A549 (cell line): ENCODE data around the gene ITGA7. TPM values are rescaled to one million over a fixed set of nuclear protein-coding genes. Genes with fewer than 3 reads are reported as not detected.

Source experiments
- ATAC-seq, 2 experiments: fragments of 200-7000 bp in 1 of 2; fragments of >200 bp in 1 of 2; cut with Nextera tagmentation in 1 of 2; cut with Tn5 transposase in 1 of 2; 3 replicates each; pipeline versions ENCODE4 v1.8.0 to v1.9.1; 2018 to 2020; ENCODE audit warnings: mild to moderate bottlenecking in 1 of 2, moderate library complexity in 1 of 2
- CTCF ChIA-PET: fragments of 300-600 bp; sonication (Branson Sonifier 250); formaldehyde crosslinking; extraction: SDS; loops from one replicate; lab custom pipeline; 2021; ENCODE audit warnings: antibody characterized with exemption, inconsistent platforms; lab: Yijun Ruan, JAX
- POLR2A ChIA-PET: fragments of 350-600 bp; formaldehyde crosslinking; extraction: SDS; loops from one replicate; lab custom pipeline; 2021; ENCODE audit warnings: antibody characterized with exemption, inconsistent platforms; lab: Yijun Ruan, JAX
- DNase-seq, 2 experiments: peaks; one replicate each; pipeline versions ENCODE4 v3.0.0 to v3.0.0-alpha.2; 2011 to 2016; ENCODE audit warnings: low read depth in 1 of 2, low spot score in 1 of 2
- FAIRE-seq: peaks from 2 replicates; lab custom pipeline; 2011; peaks lifted over from hg19 to GRCh38; lab: Jason Lieb, UNC
- H3K27ac ChIP-seq, 2 experiments: fragments of >200 bp; sonication (Bioruptor Twin); formaldehyde crosslinking; 3 replicates each; pipeline ENCODE4 v1.5.1; 2016 to 2017
- H3K4me1 ChIP-seq: fragments of >200 bp; sonication (Bioruptor Twin); formaldehyde crosslinking; 3 replicates; pipeline ENCODE4 v1.6.1; 2016
- H3K4me2 ChIP-seq: fragments of >200 bp; sonication (Bioruptor Twin); formaldehyde crosslinking; 3 replicates; pipeline ENCODE4 v1.6.1; 2016
- H3K4me3 ChIP-seq: fragments of >200 bp; sonication (Bioruptor Twin); formaldehyde crosslinking; 3 replicates; pipeline ENCODE4 v1.5.1; 2016
- H3K9me3 ChIP-seq: fragments of >200 bp; sonication (Bioruptor Twin); formaldehyde crosslinking; 3 replicates; pipeline ENCODE4 v1.6.1; 2016
- EHMT2 ChIP-seq: fragments of 200-600 bp; sonication (generic); IDR thresholded peaks from 2 replicates; pipeline ENCODE4 v1.6.1; 2016; ENCODE audit warnings: antibody characterized with exemption, low read depth, mild to moderate bottlenecking, moderate library complexity
- ESRRA ChIP-seq: fragments of 150-350 bp; IDR thresholded peaks from 2 replicates; pipeline ENCODE4 v1.6.1; 2014; ENCODE audit warnings: mild to moderate bottlenecking, low read length, borderline replicate concordance
- HEYL ChIP-seq: fragments of 250-450 bp; sonication (Bioruptor Pico); IDR thresholded peaks from 2 replicates; pipeline ENCODE4 v1.8.0; 2021; ENCODE audit warnings: mild to moderate bottlenecking, moderate library complexity
- JUNB ChIP-seq: fragments of >200 bp; sonication (Bioruptor Twin); formaldehyde crosslinking; IDR thresholded peaks from 2 replicates; pipeline ENCODE4 v1.6.1; 2016
- KDM1A ChIP-seq: fragments of 200-600 bp; sonication (generic); IDR thresholded peaks from 2 replicates; pipeline ENCODE4 v1.6.1; 2016; ENCODE audit warnings: low read depth, mild to moderate bottlenecking
- MAFK ChIP-seq: fragments of 450-650 bp; IDR thresholded peaks from 2 replicates; pipeline ENCODE4 v1.6.1; 2014; ENCODE audit not compliant: partially characterized antibody
- MAZ ChIP-seq: fragments of 150-350 bp; IDR thresholded peaks from 2 replicates; pipeline ENCODE4 v1.6.1; 2014; ENCODE audit warnings: antibody characterized with exemption, low read depth, low read length, borderline replicate concordance
- MYC ChIP-seq: IDR thresholded peaks from 2 replicates; pipeline ENCODE4 v1.6.1; 2012; ENCODE audit warnings: mild to moderate bottlenecking, inconsistent platforms, low read length, improper control_type of control experiment, borderline replicate concordance
- NPAS2 ChIP-seq: fragments of 250-450 bp; sonication (Bioruptor Pico); IDR thresholded peaks from 2 replicates; pipeline ENCODE4 v1.8.0; 2022; ENCODE audit warnings: mild to moderate bottlenecking, moderate library complexity, borderline replicate concordance
- PHF8 ChIP-seq: fragments of 200-600 bp; sonication (generic); IDR thresholded peaks from 2 replicates; pipeline ENCODE4 v1.6.1; 2016; ENCODE audit warnings: low read depth, mild to moderate bottlenecking, antibody characterized with exemption, moderate library complexity, borderline replicate concordance
- POLR2A ChIP-seq: IDR thresholded peaks from 2 replicates; pipeline ENCODE4 v1.6.1; 2012; ENCODE audit warnings: mild to moderate bottlenecking, low read length
- RAD21 ChIP-seq, 2 experiments: fragments of >200 bp in 1 of 2; sonication (Bioruptor Twin) in 1 of 2; formaldehyde crosslinking in 1 of 2; IDR thresholded peaks in 1 of 2; conservative IDR thresholded peaks in 1 of 2; 2 replicates in 1 of 2; 3 replicates in 1 of 2; pipeline ENCODE4 v1.6.1; 2012 to 2018; ENCODE audit warnings: inconsistent platforms in 1 of 2
- SMC3 ChIP-seq: fragments of >200 bp; sonication (Bioruptor Twin); formaldehyde crosslinking; IDR thresholded peaks from 3 replicates; pipeline ENCODE4 v1.6.1; 2018; ENCODE audit warnings: inconsistent platforms
- SREBF2 ChIP-seq: fragments of 450-650 bp; IDR thresholded peaks from 2 replicates; pipeline ENCODE4 v1.6.1; 2014; ENCODE audit warnings: mild to moderate bottlenecking, moderate library complexity
- TP53 ChIP-seq: fragments of 250-450 bp; sonication (Bioruptor Pico); IDR thresholded peaks from 2 replicates; pipeline ENCODE4 v1.5.0; 2021; ENCODE audit warnings: mild to moderate bottlenecking, moderate library complexity
- ZC3H11A ChIP-seq: fragments of 450-650 bp; IDR thresholded peaks from 2 replicates; pipeline ENCODE4 v1.6.1; 2014; ENCODE audit warnings: antibody characterized with exemption, mild to moderate bottlenecking
- ZFP36 ChIP-seq: fragments of 450-650 bp; IDR thresholded peaks from 2 replicates; pipeline ENCODE4 v1.6.1; 2014; ENCODE audit warnings: borderline replicate concordance; ENCODE audit not compliant: partially characterized antibody
- ZNF302 ChIP-seq: fragments of 250-450 bp; sonication (Bioruptor Pico); IDR thresholded peaks from 2 replicates; pipeline ENCODE4 v1.9.0; 2021; ENCODE audit warnings: inconsistent platforms, mild to moderate bottlenecking, moderate library complexity
- WGBS: methylation state at CpG from one replicate; pipeline ENCODE4 v1.1.6; 2017; ENCODE audit errors: missing lambda C conversion rate; 5-methylcytosine and 5-hydroxymethylcytosine counted together
- polyA plus RNA-seq, 4 experiments: library from polyadenylated mRNA; depleted of rRNA in 3 of 4; stranded (reverse); fragments of >200 nt; fragmentation: RNase III in 1 of 4; extraction: RNeasy Plus Mini Kit Qiagen cat#74134 plus additional on column Dnase treatment in 1 of 4; gene quantifications; 2 replicates in 3 of 4; 3 replicates in 1 of 4; pipeline ENCODE4 v1.2.3, GENCODE V29; 2011 to 2017
- TF ChIP-seq, protein P1 (sequence below): fragments of 200-600 bp; sonication (generic); IDR thresholded peaks from 2 replicates; pipeline ENCODE4 v1.6.1; 2016; ENCODE audit warnings: antibody characterized with exemption, mild to moderate bottlenecking, moderate library complexity
- TF ChIP-seq, protein P2 (sequence below): fragments of >200 bp; sonication (Bioruptor Twin); formaldehyde crosslinking; IDR thresholded peaks from 3 replicates; pipeline ENCODE4 v1.6.1; 2016

Gene ITGA7
- polyA plus RNA-seq, 2 of the 4 experiments (the other 2 are of a cell fraction): 1.4 to 1.9 TPM

DNA sequence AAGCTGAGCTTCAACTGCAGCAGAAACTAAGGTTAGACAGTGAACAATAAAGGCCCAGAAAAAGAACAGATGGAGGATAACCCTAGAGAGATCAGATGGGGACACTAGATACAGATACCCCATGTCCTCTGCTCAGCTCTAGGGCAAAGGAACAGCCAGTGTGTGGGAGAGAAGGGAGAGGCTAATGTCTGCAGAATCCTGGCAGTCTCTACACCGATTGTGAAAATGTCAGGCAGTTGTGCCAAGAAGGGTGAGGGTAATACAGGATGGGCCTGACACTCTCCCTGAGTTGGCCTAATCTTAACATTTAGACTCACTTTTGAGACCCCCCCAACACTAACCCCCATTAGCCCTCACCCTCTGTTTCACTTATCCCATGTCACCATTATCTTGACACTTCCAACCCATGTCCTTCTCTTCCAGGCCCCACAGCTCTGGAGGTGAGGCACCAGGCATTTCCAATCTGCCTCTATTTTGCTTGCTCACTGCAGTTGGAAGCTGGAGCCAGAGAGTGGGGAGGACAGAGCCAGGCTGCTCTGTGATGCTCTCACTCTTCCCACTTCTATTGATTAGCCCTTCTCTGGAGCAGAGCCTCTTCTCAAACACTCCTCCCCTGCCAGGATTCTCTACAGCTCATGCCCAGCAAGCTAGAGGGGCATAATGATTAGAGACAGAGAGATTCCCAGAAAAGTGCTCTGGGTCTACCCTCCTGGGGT lies 5.2 kb upstream of the ITGA7 start:
- POLR2A ChIA-PET: no interaction called here
- FAIRE-seq: no peak
- WGBS: 5% methylated on average over 1 of the region's 1 CpG
- DNase-seq: no peak
- Histone ChIP-seq H3K4me2 (no peak overlapping the region), H3K4me1 (peaks cover 29% of the 10 kb centered on the region), H3K9me3 (no peaks in the 10 kb centered on the region), H3K27ac (no peak overlapping the region), H3K4me3 (no peak overlapping the region)
- ATAC-seq: no peak
- CTCF ChIA-PET: interaction anchor here (0.7 to 1.8 kb wide), 6 partner anchors 9 to 733 kb away, joined by 3 to 9 read pairs (median 4); a partner anchor contains a TSS
- TF ChIP-seq TP53 (CRISPR knock-in tag) (no peak), ZFP36 (no peak), SMC3 (no peak), EHMT2 (no peak), JUNB (no peak), ZC3H11A (no peak), HEYL (CRISPR knock-in tag) (no peak), MAFK (no peak), MAZ (no peak), POLR2A (no peak), KDM1A (no peak), ZNF302 (CRISPR knock-in tag) (no peak), ESRRA (no peak), MYC (no peak), RAD21 (conservative IDR thresholded peaks at IDR 0.05 in 1 of 2, IDR thresholded peaks at IDR 0.05 in 1 of 2) (no peak), NPAS2 (CRISPR knock-in tag) (no peak), PHF8 (no peak)
- TF ChIP-seq, protein P1, sequence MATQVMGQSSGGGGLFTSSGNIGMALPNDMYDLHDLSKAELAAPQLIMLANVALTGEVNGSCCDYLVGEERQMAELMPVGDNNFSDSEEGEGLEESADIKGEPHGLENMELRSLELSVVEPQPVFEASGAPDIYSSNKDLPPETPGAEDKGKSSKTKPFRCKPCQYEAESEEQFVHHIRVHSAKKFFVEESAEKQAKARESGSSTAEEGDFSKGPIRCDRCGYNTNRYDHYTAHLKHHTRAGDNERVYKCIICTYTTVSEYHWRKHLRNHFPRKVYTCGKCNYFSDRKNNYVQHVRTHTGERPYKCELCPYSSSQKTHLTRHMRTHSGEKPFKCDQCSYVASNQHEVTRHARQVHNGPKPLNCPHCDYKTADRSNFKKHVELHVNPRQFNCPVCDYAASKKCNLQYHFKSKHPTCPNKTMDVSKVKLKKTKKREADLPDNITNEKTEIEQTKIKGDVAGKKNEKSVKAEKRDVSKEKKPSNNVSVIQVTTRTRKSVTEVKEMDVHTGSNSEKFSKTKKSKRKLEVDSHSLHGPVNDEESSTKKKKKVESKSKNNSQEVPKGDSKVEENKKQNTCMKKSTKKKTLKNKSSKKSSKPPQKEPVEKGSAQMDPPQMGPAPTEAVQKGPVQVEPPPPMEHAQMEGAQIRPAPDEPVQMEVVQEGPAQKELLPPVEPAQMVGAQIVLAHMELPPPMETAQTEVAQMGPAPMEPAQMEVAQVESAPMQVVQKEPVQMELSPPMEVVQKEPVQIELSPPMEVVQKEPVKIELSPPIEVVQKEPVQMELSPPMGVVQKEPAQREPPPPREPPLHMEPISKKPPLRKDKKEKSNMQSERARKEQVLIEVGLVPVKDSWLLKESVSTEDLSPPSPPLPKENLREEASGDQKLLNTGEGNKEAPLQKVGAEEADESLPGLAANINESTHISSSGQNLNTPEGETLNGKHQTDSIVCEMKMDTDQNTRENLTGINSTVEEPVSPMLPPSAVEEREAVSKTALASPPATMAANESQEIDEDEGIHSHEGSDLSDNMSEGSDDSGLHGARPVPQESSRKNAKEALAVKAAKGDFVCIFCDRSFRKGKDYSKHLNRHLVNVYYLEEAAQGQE: no peak
- TF ChIP-seq, protein P2, sequence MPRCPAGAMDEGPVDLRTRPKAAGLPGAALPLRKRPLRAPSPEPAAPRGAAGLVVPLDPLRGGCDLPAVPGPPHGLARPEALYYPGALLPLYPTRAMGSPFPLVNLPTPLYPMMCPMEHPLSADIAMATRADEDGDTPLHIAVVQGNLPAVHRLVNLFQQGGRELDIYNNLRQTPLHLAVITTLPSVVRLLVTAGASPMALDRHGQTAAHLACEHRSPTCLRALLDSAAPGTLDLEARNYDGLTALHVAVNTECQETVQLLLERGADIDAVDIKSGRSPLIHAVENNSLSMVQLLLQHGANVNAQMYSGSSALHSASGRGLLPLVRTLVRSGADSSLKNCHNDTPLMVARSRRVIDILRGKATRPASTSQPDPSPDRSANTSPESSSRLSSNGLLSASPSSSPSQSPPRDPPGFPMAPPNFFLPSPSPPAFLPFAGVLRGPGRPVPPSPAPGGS: no peak

DNA sequence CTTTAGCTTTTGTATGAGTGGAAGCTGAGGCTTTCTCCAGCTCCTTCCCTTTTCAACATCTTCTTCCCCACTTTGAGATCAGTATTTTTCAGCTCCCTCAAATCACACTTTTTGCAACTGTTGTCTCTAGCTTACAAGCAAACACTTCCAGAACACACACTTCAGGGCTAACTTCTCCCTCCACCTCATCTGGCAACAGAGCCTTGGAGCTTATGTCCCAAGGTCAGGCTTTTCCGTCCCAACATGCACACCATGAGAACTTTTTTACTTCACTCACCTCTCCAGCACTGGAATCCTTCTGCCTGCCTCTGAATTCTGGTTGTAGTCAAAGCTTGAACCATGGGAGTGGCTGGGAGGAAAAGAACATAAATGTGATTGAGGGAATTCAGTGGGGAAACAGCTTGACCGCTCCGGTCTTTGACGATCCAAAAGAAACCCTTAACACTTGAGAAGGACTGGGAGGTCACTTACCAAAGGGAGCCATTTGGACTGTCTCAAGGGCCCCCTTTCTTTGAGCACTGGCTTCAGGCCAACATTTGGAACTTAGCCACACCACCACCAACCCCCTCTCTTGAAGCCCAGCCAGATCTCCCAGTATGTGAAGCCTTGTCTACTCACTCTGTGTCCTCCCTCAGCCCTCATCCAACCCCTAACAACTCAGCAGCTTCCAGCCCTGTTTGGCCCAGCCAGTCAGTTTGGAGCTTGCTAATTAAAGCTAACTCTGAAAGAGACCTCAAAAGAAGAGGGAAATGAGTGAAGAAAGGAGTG lies 4.3 kb upstream of the ITGA7 start:
- CTCF ChIA-PET: interaction anchor here (0.6 to 1.8 kb wide), 9 partner anchors 10 to 56 kb away, joined by 3 to 9 read pairs (median 4); a partner anchor contains a TSS

More for the DNA sequence above, 4.3 kb upstream of the ITGA7 start:
- peaks cover 20% of the 10 kb centered on the region for H3K4me1 ChIP-seq
- H3K27ac ChIP-seq: no peak overlapping the region
- DNase-seq: no peak
- H3K4me3 ChIP-seq: no peak overlapping the region
- TF ChIP-seq KDM1A (no peak), SREBF2 (no peak), ZFP36 (no peak), ZC3H11A (no peak), NPAS2 (CRISPR knock-in tag) (no peak), JUNB (no peak)
- TF ChIP-seq, all 56 proteins: peak for 0
- WGBS: 67% methylated on average over 4 of the region's 4 CpGs
- POLR2A ChIA-PET: no interaction called here
- FAIRE-seq: no peak
- ATAC-seq: no peak
- no peak overlapping the region for H3K4me2 ChIP-seq
- no peaks in the 10 kb centered on the region for H3K9me3 ChIP-seq
